GM12878 (cell line): ENCODE data around the gene PDE6A. TPM values are rescaled to one million over a fixed set of nuclear protein-coding genes. Genes with fewer than 3 reads are reported as not detected.
A peak's percentile ranks its signal among the peaks of the same experiment; 100 is the strongest.

Source experiments
- ASH2L ChIP-seq: fragments of 300-600, 200-600 bp; sonication (generic); IDR thresholded peaks from 2 replicates; pipeline ENCODE4 v1.6.1; 2017; ENCODE audit warnings: low read depth, mild to moderate bottlenecking, borderline replicate concordance
- BACH1 ChIP-seq: fragments of 450-650 bp; IDR thresholded peaks from 2 replicates; pipeline ENCODE4 v1.6.1; 2017; ENCODE audit warnings: mild to moderate bottlenecking, borderline replicate concordance
- BHLHE40 ChIP-seq, 2 experiments: fragments of 450-650 bp in 1 of 2; IDR thresholded peaks; 2 replicates each; pipeline ENCODE4 v1.6.1; 2011 to 2017; ENCODE audit warnings: low read depth in 2 of 2, borderline replicate concordance in 1 of 2, improper control_type of control experiment in 1 of 2, low read length in 1 of 2, mild to moderate bottlenecking in 1 of 2
- CREB1 ChIP-seq: IDR thresholded peaks from 2 replicates; pipeline ENCODE4 v1.6.1; 2012; ENCODE audit warnings: low read depth, mild to moderate bottlenecking, inconsistent platforms
- EP300 ChIP-seq, 2 experiments: fragments of 150-350 bp in 1 of 2; IDR thresholded peaks; 2 replicates each; pipeline ENCODE4 v1.6.1; 2011 to 2012; ENCODE audit warnings: low read depth in 2 of 2, low read length in 2 of 2, borderline replicate concordance in 1 of 2, improper control_type of control experiment in 1 of 2, inconsistent platforms in 1 of 2; ENCODE audit not compliant: control insufficient read depth in 1 of 2
- FOS ChIP-seq: IDR thresholded peaks from 3 replicates; pipeline ENCODE4 v1.6.1; 2011; ENCODE audit warnings: borderline replicate concordance; ENCODE audit not compliant: insufficient read length; ENCODE audit errors: extremely low read depth
- FOXK2 ChIP-seq: fragments of 450-650 bp; IDR thresholded peaks from 2 replicates; pipeline ENCODE4 v1.6.1; 2017; ENCODE audit warnings: mild to moderate bottlenecking, moderate library complexity
- GATAD2B ChIP-seq: fragments of 450-650 bp; conservative IDR thresholded peaks from 2 replicates; pipeline ENCODE4 v1.6.1; 2017; ENCODE audit warnings: low read depth, mild to moderate bottlenecking, moderate library complexity
- MEF2B ChIP-seq: fragments of 450-650 bp; IDR thresholded peaks from 2 replicates; pipeline ENCODE4 v1.6.1; 2018; ENCODE audit warnings: mild to moderate bottlenecking, moderate library complexity; ENCODE audit not compliant: partially characterized antibody, poor library complexity, severe bottlenecking
- MYC ChIP-seq: IDR thresholded peaks from 2 replicates; pipeline ENCODE4 v1.6.1; 2011; ENCODE audit warnings: mild to moderate bottlenecking, low read length, moderate library complexity, inconsistent platforms; ENCODE audit not compliant: insufficient read depth, insufficient replicate concordance, insufficient read length, severe bottlenecking
- NBN ChIP-seq: fragments of 450-650 bp; IDR thresholded peaks from 2 replicates; pipeline ENCODE4 v1.6.1; 2016
- PKNOX1 ChIP-seq: fragments of 450-650 bp; IDR thresholded peaks from 2 replicates; pipeline ENCODE4 v1.6.1; 2016; ENCODE audit warnings: mild to moderate bottlenecking
- RB1 ChIP-seq: fragments of 450-650 bp; formaldehyde crosslinking; IDR thresholded peaks from 2 replicates; pipeline ENCODE4 v1.6.1; 2017; ENCODE audit warnings: mild to moderate bottlenecking, borderline replicate concordance
- RELA ChIP-seq: fragments of 450-650 bp; IDR thresholded peaks from 2 replicates; pipeline ENCODE4 v1.8.0; 2014; ENCODE audit warnings: borderline replicate concordance; ENCODE audit not compliant: partially characterized antibody
- SKIL ChIP-seq: fragments of 450-650 bp; IDR thresholded peaks from 2 replicates; pipeline ENCODE4 v1.6.1; 2017; ENCODE audit warnings: mild to moderate bottlenecking, low read depth, inconsistent platforms; ENCODE audit not compliant: poor library complexity, severe bottlenecking
- SPI1 ChIP-seq: IDR thresholded peaks from 2 replicates; pipeline ENCODE4 v1.6.1; 2011; ENCODE audit warnings: low read depth, mild to moderate bottlenecking, low read length, moderate library complexity, borderline replicate concordance; ENCODE audit not compliant: insufficient read depth
- TCF12 ChIP-seq: IDR thresholded peaks from 2 replicates; pipeline ENCODE4 v1.6.1; 2011; ENCODE audit warnings: low read depth, mild to moderate bottlenecking, low read length
- YBX1 ChIP-seq: fragments of 450-650 bp; IDR thresholded peaks from 2 replicates; pipeline ENCODE4 v1.6.1; 2016; ENCODE audit warnings: antibody characterized with exemption
- YY1 ChIP-seq: IDR thresholded peaks from 2 replicates; pipeline ENCODE4 v1.6.1; 2011; ENCODE audit warnings: low read depth, mild to moderate bottlenecking, low read length
- ZNF217 ChIP-seq: fragments of 450-650 bp; IDR thresholded peaks from 2 replicates; pipeline ENCODE4 v1.6.1; 2017; ENCODE audit warnings: antibody characterized with exemption, mild to moderate bottlenecking
- ZSCAN29 ChIP-seq: fragments of 450-650 bp; IDR thresholded peaks from 2 replicates; pipeline ENCODE4 v1.6.1; 2017; ENCODE audit warnings: mild to moderate bottlenecking, moderate library complexity
- polyA plus RNA-seq, 11 experiments: library from polyadenylated mRNA; depleted of rRNA in 4 of 11; unstranded in 6 of 11; stranded (reverse) in 5 of 11; fragments of >200 nt; fragmentation: Nextera tagmentation in 4 of 11; fragmentation: Illumina TruSeq in 1 of 11; extraction: Ambion mirVana in 4 of 11; extraction: Trizol in 1 of 11; gene quantifications; 1 replicate in 1 of 11; 2 replicates in 10 of 11; pipeline versions ENCODE4 v1.2.1 to v1.2.3, GENCODE V29; 2011 to 2016; ENCODE audit warnings: inconsistent platforms in 2 of 11, missing spikeins in 2 of 11, low read depth in 1 of 11
- total RNA-seq, 4 experiments: library from RNA; depleted of rRNA in 3 of 4; stranded (reverse); fragments of >200 nt in 3 of 4; fragmentation: Illumina TruSeq in 1 of 4; extraction: Trizol in 1 of 4; gene quantifications; 2 replicates each; pipeline versions ENCODE4 v1.2.1 to v1.2.3, GENCODE V29; 2013 to 2021
- TF ChIP-seq, protein P1 (sequence below): fragments of 450-650 bp; IDR thresholded peaks from 2 replicates; pipeline ENCODE4 v1.6.1; 2017; ENCODE audit warnings: low read depth, mild to moderate bottlenecking, moderate library complexity
- TF ChIP-seq, protein P2 (sequence below): fragments of 450-650 bp; formaldehyde crosslinking; IDR thresholded peaks from 2 replicates; pipeline ENCODE4 v1.5.0; 2022; ENCODE audit warnings: mild to moderate bottlenecking, missing genetic modification characterization

PDE6A gene
- total and polyA plus RNA-seq, 10 of the 15 experiments (the other 5 are each of a cell fraction or from before 2014, with no cell fraction given), result 0.05 to 0.26 TPM; not detected in 8

DNA sequence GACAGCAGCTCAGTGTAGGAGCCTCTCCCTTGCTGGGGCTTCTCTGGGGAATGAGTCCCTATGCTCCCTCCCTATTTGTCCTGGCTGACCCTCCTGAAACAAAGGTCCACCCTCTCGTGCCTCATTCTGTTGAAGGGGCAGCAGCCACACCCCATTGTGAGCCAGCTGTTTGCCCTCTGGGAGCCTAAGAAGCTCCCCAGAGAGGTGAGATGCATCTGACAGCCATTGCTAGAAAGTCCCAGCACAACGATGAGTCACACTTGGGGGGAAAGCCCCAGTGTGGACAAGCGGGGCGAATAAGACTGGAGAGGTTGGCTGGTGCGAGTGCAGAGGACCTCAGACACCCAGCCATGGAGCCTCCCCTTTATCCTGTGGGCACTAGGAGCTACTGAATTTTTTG is 113.1 kb downstream of the PDE6A start (continued):
- peak; percentile 36 for TF ChIP-seq SKIL
- TF ChIP-seq CREB1, result peak; percentile 31; the same call in 1 of the 2 replicates
- peak; percentile 69; the same call in 1 of the 2 replicates for TF ChIP-seq TCF12
- TF ChIP-seq, protein P1, sequence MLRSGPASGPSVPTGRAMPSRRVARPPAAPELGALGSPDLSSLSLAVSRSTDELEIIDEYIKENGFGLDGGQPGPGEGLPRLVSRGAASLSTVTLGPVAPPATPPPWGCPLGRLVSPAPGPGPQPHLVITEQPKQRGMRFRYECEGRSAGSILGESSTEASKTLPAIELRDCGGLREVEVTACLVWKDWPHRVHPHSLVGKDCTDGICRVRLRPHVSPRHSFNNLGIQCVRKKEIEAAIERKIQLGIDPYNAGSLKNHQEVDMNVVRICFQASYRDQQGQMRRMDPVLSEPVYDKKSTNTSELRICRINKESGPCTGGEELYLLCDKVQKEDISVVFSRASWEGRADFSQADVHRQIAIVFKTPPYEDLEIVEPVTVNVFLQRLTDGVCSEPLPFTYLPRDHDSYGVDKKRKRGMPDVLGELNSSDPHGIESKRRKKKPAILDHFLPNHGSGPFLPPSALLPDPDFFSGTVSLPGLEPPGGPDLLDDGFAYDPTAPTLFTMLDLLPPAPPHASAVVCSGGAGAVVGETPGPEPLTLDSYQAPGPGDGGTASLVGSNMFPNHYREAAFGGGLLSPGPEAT, result peak; percentile 92
- TF ChIP-seq SPI1, result no peak
- TF ChIP-seq GATAD2B, result peak; percentile 94
- peak; percentile 90; the same call in 1 of the 2 replicates for TF ChIP-seq RB1
- TF ChIP-seq PKNOX1, result peak; percentile 81
- TF ChIP-seq EP300 (IDR thresholded peaks at IDR 0.05; ENCODE audit: borderline replicate concordance in 1 of 2, control insufficient read depth in 1 of 2, low read depth in 2 of 2, low read length in 2 of 2), result peak; percentile 17 to 64; a peak in 2 of 4 replicates
- TF ChIP-seq BHLHE40 (IDR thresholded peaks at IDR 0.05; ENCODE audit: borderline replicate concordance in 1 of 2, low read depth in 2 of 2, low read length in 1 of 2), result peak; percentile 55 to 72; a peak in 3 of 4 replicates
- no peak for TF ChIP-seq FOXK2
- TF ChIP-seq YBX1, result peak; percentile 85; the same call in 1 of the 2 replicates
- TF ChIP-seq BACH1, result peak; percentile 61; the same call in 1 of the 2 replicates
- TF ChIP-seq YY1, result peak; percentile 91
- no peak for TF ChIP-seq ASH2L
- TF ChIP-seq FOS, result no peak
- TF ChIP-seq ZSCAN29, result no peak
- TF ChIP-seq, protein P2, sequence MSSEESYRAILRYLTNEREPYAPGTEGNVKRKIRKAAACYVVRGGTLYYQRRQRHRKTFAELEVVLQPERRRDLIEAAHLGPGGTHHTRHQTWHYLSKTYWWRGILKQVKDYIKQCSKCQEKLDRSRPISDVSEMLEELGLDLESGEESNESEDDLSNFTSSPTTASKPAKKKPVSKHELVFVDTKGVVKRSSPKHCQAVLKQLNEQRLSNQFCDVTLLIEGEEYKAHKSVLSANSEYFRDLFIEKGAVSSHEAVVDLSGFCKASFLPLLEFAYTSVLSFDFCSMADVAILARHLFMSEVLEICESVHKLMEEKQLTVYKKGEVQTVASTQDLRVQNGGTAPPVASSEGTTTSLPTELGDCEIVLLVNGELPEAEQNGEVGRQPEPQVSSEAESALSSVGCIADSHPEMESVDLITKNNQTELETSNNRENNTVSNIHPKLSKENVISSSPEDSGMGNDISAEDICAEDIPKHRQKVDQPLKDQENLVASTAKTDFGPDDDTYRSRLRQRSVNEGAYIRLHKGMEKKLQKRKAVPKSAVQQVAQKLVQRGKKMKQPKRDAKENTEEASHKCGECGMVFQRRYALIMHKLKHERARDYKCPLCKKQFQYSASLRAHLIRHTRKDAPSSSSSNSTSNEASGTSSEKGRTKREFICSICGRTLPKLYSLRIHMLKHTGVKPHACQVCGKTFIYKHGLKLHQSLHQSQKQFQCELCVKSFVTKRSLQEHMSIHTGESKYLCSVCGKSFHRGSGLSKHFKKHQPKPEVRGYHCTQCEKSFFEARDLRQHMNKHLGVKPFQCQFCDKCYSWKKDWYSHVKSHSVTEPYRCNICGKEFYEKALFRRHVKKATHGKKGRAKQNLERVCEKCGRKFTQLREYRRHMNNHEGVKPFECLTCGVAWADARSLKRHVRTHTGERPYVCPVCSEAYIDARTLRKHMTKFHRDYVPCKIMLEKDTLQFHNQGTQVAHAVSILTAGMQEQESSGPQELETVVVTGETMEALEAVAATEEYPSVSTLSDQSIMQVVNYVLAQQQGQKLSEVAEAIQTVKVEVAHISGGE (CRISPR knock-in tag), result no peak
- peak; percentile 91 for TF ChIP-seq RELA
- peak; percentile 99 for TF ChIP-seq MEF2B
- peak; percentile 58; the same call in 1 of the 2 replicates for TF ChIP-seq NBN
- TF ChIP-seq MYC, result no peak
- no peak for TF ChIP-seq ZNF217
